Measurements from ENCODE around the gene FST.

Gene FST

GRCh38 chr5:53480416-53481158, at the start of gene FST:
Gene FST (plus strand): TSS chr5:53480629. CDS start chr5:53480792, 163 bp downstream.
- peak within 1 kb of the TSS; percentile 65 for H3K9ac ChIP-seq (ENCODE audit: low read length)

GRCh38 chr5:53431665-53432064, 48.8 kb upstream of the FST start:
- Histone ChIP-seq H3K4me1 (ENCODE audit: control insufficient read depth, insufficient read depth, low read length) (no peaks in the 10 kb centered on the region), H3K4me3 (ENCODE audit: low read length) (no peak overlapping the region), H3K36me3 (ENCODE audit: control insufficient read depth, insufficient read depth, low read length) (no peaks in the 10 kb centered on the region), H3K9ac (ENCODE audit: low read length) (no peak overlapping the region), H3K9me3 (ENCODE audit: control insufficient read depth, low read length) (no peaks in the 10 kb centered on the region), H3K27me3 (ENCODE audit: control insufficient read depth, insufficient read depth, low read length) (no peaks in the 10 kb centered on the region)

More at GRCh38 chr5:53480416-53481158, at the start of gene FST:
- Histone ChIP-seq H3K4me1 (ENCODE audit: control insufficient read depth, insufficient read depth, low read length) (peaks cover 20% of the 10 kb centered on the region), H3K9me3 (ENCODE audit: control insufficient read depth, low read length) (no peaks in the 10 kb centered on the region), H3K27me3 (ENCODE audit: control insufficient read depth, insufficient read depth, low read length) (peaks cover 43% of the 10 kb centered on the region), H3K36me3 (ENCODE audit: control insufficient read depth, insufficient read depth, low read length) (no peaks in the 10 kb centered on the region), H3K4me3 (ENCODE audit: low read length) (peak within 1 kb of the TSS; percentile 35)

- H3K4me3 ChIP-seq (ENCODE audit: low read length) = no peak overlapping the region
These were observed 47.4 kb upstream of the FST start for GRCh38 chr5:53433026-53433425.

GRCh38 chr5:53434541-53434940, 45.9 kb upstream of the FST start:
- no peaks in the 10 kb centered on the region for H3K27me3 ChIP-seq (ENCODE audit: control insufficient read depth, insufficient read depth, low read length)
- no peak overlapping the region for H3K9ac ChIP-seq (ENCODE audit: low read length)
- no peaks in the 10 kb centered on the region for H3K36me3 ChIP-seq (ENCODE audit: control insufficient read depth, insufficient read depth, low read length)
- no peaks in the 10 kb centered on the region for H3K4me1 ChIP-seq (ENCODE audit: control insufficient read depth, insufficient read depth, low read length)
- H3K4me3 ChIP-seq (ENCODE audit: low read length) = no peak overlapping the region
- H3K9me3 ChIP-seq (ENCODE audit: control insufficient read depth, low read length) = no peaks in the 10 kb centered on the region

More at GRCh38 chr5:53433026-53433425, 47.4 kb upstream of the FST start:
- H3K4me1 ChIP-seq (ENCODE audit: control insufficient read depth, insufficient read depth, low read length) = no peaks in the 10 kb centered on the region
- H3K36me3 ChIP-seq (ENCODE audit: control insufficient read depth, insufficient read depth, low read length) = no peaks in the 10 kb centered on the region
- no peak overlapping the region for H3K9ac ChIP-seq (ENCODE audit: low read length)
- H3K9me3 ChIP-seq (ENCODE audit: control insufficient read depth, low read length) = no peaks in the 10 kb centered on the region
- H3K27me3 ChIP-seq (ENCODE audit: control insufficient read depth, insufficient read depth, low read length) = no peaks in the 10 kb centered on the region

- no peaks in the 10 kb centered on the region for H3K27me3 ChIP-seq (ENCODE audit: control insufficient read depth, insufficient read depth, low read length)
- no peaks in the 10 kb centered on the region for H3K36me3 ChIP-seq (ENCODE audit: control insufficient read depth, insufficient read depth, low read length)
- H3K4me3 ChIP-seq (ENCODE audit: low read length) = no peak overlapping the region
- no peaks in the 10 kb centered on the region for H3K4me1 ChIP-seq (ENCODE audit: control insufficient read depth, insufficient read depth, low read length)
- no peak overlapping the region for H3K9ac ChIP-seq (ENCODE audit: low read length)
- no peaks in the 10 kb centered on the region for H3K9me3 ChIP-seq (ENCODE audit: control insufficient read depth, low read length)
These were observed 43.8 kb upstream of the FST start for GRCh38 chr5:53436480-53437191.

GRCh38 chr5:53438079-53438478, 42.4 kb upstream of the FST start:
- Histone ChIP-seq H3K27me3 (ENCODE audit: control insufficient read depth, insufficient read depth, low read length) (no peaks in the 10 kb centered on the region), H3K9me3 (ENCODE audit: control insufficient read depth, low read length) (no peaks in the 10 kb centered on the region), H3K9ac (ENCODE audit: low read length) (no peak overlapping the region), H3K4me1 (ENCODE audit: control insufficient read depth, insufficient read depth, low read length) (no peaks in the 10 kb centered on the region), H3K4me3 (ENCODE audit: low read length) (no peak overlapping the region), H3K36me3 (ENCODE audit: control insufficient read depth, insufficient read depth, low read length) (no peaks in the 10 kb centered on the region)

- no peaks in the 10 kb centered on the region for H3K27me3 ChIP-seq (ENCODE audit: control insufficient read depth, insufficient read depth, low read length)
- no peaks in the 10 kb centered on the region for H3K36me3 ChIP-seq (ENCODE audit: control insufficient read depth, insufficient read depth, low read length)
- no peak overlapping the region for H3K4me3 ChIP-seq (ENCODE audit: low read length)
- no peak overlapping the region for H3K9ac ChIP-seq (ENCODE audit: low read length)
- no peaks in the 10 kb centered on the region for H3K9me3 ChIP-seq (ENCODE audit: control insufficient read depth, low read length)
- no peaks in the 10 kb centered on the region for H3K4me1 ChIP-seq (ENCODE audit: control insufficient read depth, insufficient read depth, low read length)
These were observed 41.6 kb upstream of the FST start for GRCh38 chr5:53438486-53439472.

GRCh38 chr5:53442961-53443360, 37.5 kb upstream of the FST start:
- Histone ChIP-seq H3K9ac (ENCODE audit: low read length) (no peak overlapping the region), H3K9me3 (ENCODE audit: control insufficient read depth, low read length) (no peaks in the 10 kb centered on the region), H3K4me1 (ENCODE audit: control insufficient read depth, insufficient read depth, low read length) (no peaks in the 10 kb centered on the region), H3K36me3 (ENCODE audit: control insufficient read depth, insufficient read depth, low read length) (no peaks in the 10 kb centered on the region), H3K27me3 (ENCODE audit: control insufficient read depth, insufficient read depth, low read length) (no peaks in the 10 kb centered on the region), H3K4me3 (ENCODE audit: low read length) (no peak overlapping the region)

GRCh38 chr5:53445569-53445968, 34.9 kb upstream of the FST start:
- Histone ChIP-seq H3K36me3 (ENCODE audit: control insufficient read depth, insufficient read depth, low read length) (no peaks in the 10 kb centered on the region), H3K4me1 (ENCODE audit: control insufficient read depth, insufficient read depth, low read length) (no peaks in the 10 kb centered on the region), H3K9ac (ENCODE audit: low read length) (no peak overlapping the region), H3K9me3 (ENCODE audit: control insufficient read depth, low read length) (no peaks in the 10 kb centered on the region), H3K4me3 (ENCODE audit: low read length) (no peak overlapping the region), H3K27me3 (ENCODE audit: control insufficient read depth, insufficient read depth, low read length) (no peaks in the 10 kb centered on the region)

- Histone ChIP-seq H3K9ac (ENCODE audit: low read length) (no peak overlapping the region), H3K9me3 (ENCODE audit: control insufficient read depth, low read length) (no peaks in the 10 kb centered on the region), H3K4me3 (ENCODE audit: low read length) (no peak overlapping the region), H3K4me1 (ENCODE audit: control insufficient read depth, insufficient read depth, low read length) (no peaks in the 10 kb centered on the region), H3K36me3 (ENCODE audit: control insufficient read depth, insufficient read depth, low read length) (no peaks in the 10 kb centered on the region), H3K27me3 (ENCODE audit: control insufficient read depth, insufficient read depth, low read length) (no peaks in the 10 kb centered on the region)
These were observed 33.5 kb upstream of the FST start for GRCh38 chr5:53446908-53447307.

GRCh38 chr5:53448851-53449250, 31.6 kb upstream of the FST start:
- H3K9me3 ChIP-seq (ENCODE audit: control insufficient read depth, low read length) = no peaks in the 10 kb centered on the region
- no peak overlapping the region for H3K4me3 ChIP-seq (ENCODE audit: low read length)
- no peaks in the 10 kb centered on the region for H3K36me3 ChIP-seq (ENCODE audit: control insufficient read depth, insufficient read depth, low read length)
- H3K9ac ChIP-seq (ENCODE audit: low read length) = no peak overlapping the region
- H3K27me3 ChIP-seq (ENCODE audit: control insufficient read depth, insufficient read depth, low read length) = no peaks in the 10 kb centered on the region
- H3K4me1 ChIP-seq (ENCODE audit: control insufficient read depth, insufficient read depth, low read length) = no peaks in the 10 kb centered on the region

All from mucosa of stomach (tissue), 1 donor.